H9 (cell line): ENCODE data around the gene PCDHGB7. TPM values are rescaled to one million over a fixed set of nuclear protein-coding genes. Genes with fewer than 3 reads are reported as not detected.

Experiments used
- DNase-seq: peaks from one replicate; pipeline ENCODE4 v3.0.0-alpha.2; 2017
- H2AFZ ChIP-seq: one replicate; pipeline ENCODE4 v1.6.1; 2013; ENCODE audit warnings: mild to moderate bottlenecking, low read length, control low read depth, moderate library complexity
- H2AK5ac ChIP-seq: 2 replicates; pipeline ENCODE4 v1.6.1; 2013; ENCODE audit warnings: low read length, control low read depth, mixed read lengths; ENCODE audit not compliant: insufficient read length
- H2BK120ac ChIP-seq: one replicate; pipeline ENCODE4 v1.6.1; 2013; ENCODE audit warnings: low read depth, mild to moderate bottlenecking, low read length, control low read depth, inconsistent platforms; ENCODE audit not compliant: poor library complexity, severe bottlenecking
- H2BK12ac ChIP-seq: 2 replicates; pipeline ENCODE4 v1.6.1; 2013; ENCODE audit warnings: low read length, control low read depth, mixed read lengths, low read depth; ENCODE audit not compliant: insufficient read length
- H2BK15ac ChIP-seq: 2 replicates; pipeline ENCODE4 v1.6.1; 2013; ENCODE audit warnings: low read depth, low read length, control low read depth
- H2BK20ac ChIP-seq: one replicate; pipeline ENCODE4 v1.6.1; 2013; ENCODE audit warnings: low read depth, mild to moderate bottlenecking, low read length, control low read depth, inconsistent platforms; ENCODE audit not compliant: poor library complexity, severe bottlenecking
- H2BK5ac ChIP-seq: 2 replicates; pipeline ENCODE4 v1.6.1; 2013; ENCODE audit warnings: low read length, control low read depth, mixed read lengths; ENCODE audit not compliant: insufficient read length
- H3K14ac ChIP-seq: 2 replicates; pipeline ENCODE4 v1.6.1; 2013; ENCODE audit warnings: low read length, control low read depth; ENCODE audit not compliant: insufficient read depth
- H3K18ac ChIP-seq: 2 replicates; pipeline ENCODE4 v1.6.1; 2013; ENCODE audit warnings: low read depth, mild to moderate bottlenecking, mixed read lengths, low read length, control low read depth; ENCODE audit not compliant: insufficient read length
- H3K23ac ChIP-seq: 2 replicates; pipeline ENCODE4 v1.6.1; 2013; ENCODE audit warnings: low read length, control low read depth, mixed read lengths, low read depth; ENCODE audit not compliant: insufficient read length
- H3K23me2 ChIP-seq: 2 replicates; pipeline ENCODE4 v1.6.1; 2013; ENCODE audit warnings: low read depth, mild to moderate bottlenecking, mixed read lengths, low read length, control low read depth; ENCODE audit not compliant: insufficient read length, poor library complexity, severe bottlenecking
- H3K27ac ChIP-seq: 2 replicates; pipeline ENCODE4 v1.5.1; 2013; ENCODE audit warnings: low read length, control low read depth, mixed read lengths, low read depth; ENCODE audit not compliant: insufficient read length
- H3K27me3 ChIP-seq: 2 replicates; pipeline ENCODE4 v1.6.1; 2013; ENCODE audit warnings: low read length, control low read depth, inconsistent platforms; ENCODE audit not compliant: insufficient read depth
- H3K4ac ChIP-seq: 2 replicates; pipeline ENCODE4 v1.6.1; 2013; ENCODE audit warnings: low read depth, mild to moderate bottlenecking, control low read depth, inconsistent platforms, low read length, moderate library complexity
- H3K4me1 ChIP-seq: 2 replicates; pipeline ENCODE4 v1.6.1; 2013; ENCODE audit warnings: low read length, control low read depth, inconsistent platforms; ENCODE audit not compliant: insufficient read depth
- H3K4me2 ChIP-seq: 2 replicates; pipeline ENCODE4 v1.6.1; 2013; ENCODE audit warnings: low read length, control low read depth, mixed read lengths; ENCODE audit not compliant: insufficient read length, insufficient read depth
- H3K56ac ChIP-seq: 2 replicates; pipeline ENCODE4 v1.6.1; 2013; ENCODE audit warnings: low read depth, mild to moderate bottlenecking, mixed read lengths, low read length, control low read depth; ENCODE audit not compliant: insufficient read length
- H3K79me1 ChIP-seq: 2 replicates; pipeline ENCODE4 v1.6.1; 2013; ENCODE audit warnings: low read depth, mild to moderate bottlenecking, moderate library complexity, low read length, control low read depth, inconsistent platforms; ENCODE audit not compliant: insufficient read depth, poor library complexity, severe bottlenecking
- H3K79me2 ChIP-seq: 2 replicates; pipeline ENCODE4 v1.6.1; 2013; ENCODE audit warnings: low read length, control low read depth, inconsistent platforms; ENCODE audit not compliant: insufficient read depth
- H3K9ac ChIP-seq: 2 replicates; pipeline ENCODE4 v1.6.1; 2013; ENCODE audit warnings: low read length, control low read depth, mixed read lengths; ENCODE audit not compliant: insufficient read length; ENCODE audit errors: extremely low read depth
- H3K9me3 ChIP-seq: one replicate; pipeline ENCODE4 v1.6.1; 2013; ENCODE audit warnings: low read depth, low read length, inconsistent platforms; ENCODE audit not compliant: control insufficient read depth
- H3T11ph ChIP-seq: one replicate; pipeline ENCODE4 v1.6.1; 2013; ENCODE audit warnings: mild to moderate bottlenecking, low read length, control low read depth, inconsistent platforms
- H4K20me1 ChIP-seq: one replicate; pipeline ENCODE4 v1.6.1; 2013; ENCODE audit not compliant: control insufficient read depth, insufficient read length, insufficient read depth
- H4K5ac ChIP-seq: 2 replicates; pipeline ENCODE4 v1.6.1; 2013; ENCODE audit warnings: low read depth, mild to moderate bottlenecking, mixed read lengths, low read length, control low read depth; ENCODE audit not compliant: insufficient read length
- H4K8ac ChIP-seq: replicated peaks from 2 replicates; pipeline ENCODE4 v1.6.1; 2013; ENCODE audit warnings: low read length, control low read depth, mixed read lengths, low read depth; ENCODE audit not compliant: insufficient read length
- H4K91ac ChIP-seq: 2 replicates; pipeline ENCODE4 v1.6.1; 2013; ENCODE audit warnings: low read depth, mild to moderate bottlenecking, moderate library complexity, mixed read lengths, low read length, control low read depth; ENCODE audit not compliant: insufficient read length
- H3K27ac Mint-ChIP-seq, 3 experiments: 2 replicates in 2 of 3; 3 replicates in 1 of 3; pipeline ENCODE4 v1.8.0; 2020 to 2021; ENCODE audit warnings: mixed read lengths in 3 of 3, mild to moderate bottlenecking in 1 of 3, moderate library complexity in 1 of 3
- H3K27me3 Mint-ChIP-seq: 2 replicates; pipeline ENCODE4 v1.8.0; 2021; ENCODE audit warnings: low read depth, mild to moderate bottlenecking, moderate library complexity, mixed read lengths
- H3K36me3 Mint-ChIP-seq, 3 experiments: 2 replicates in 2 of 3; 3 replicates in 1 of 3; pipeline ENCODE4 v1.8.0; 2020 to 2021; ENCODE audit warnings: low read depth in 3 of 3, mixed read lengths in 3 of 3; ENCODE audit not compliant: insufficient read depth in 1 of 3
- H3K4me1 Mint-ChIP-seq, 2 experiments: 2 replicates each; pipeline ENCODE4 v1.8.0; 2020; ENCODE audit warnings: mixed read lengths in 2 of 2
- H3K4me3 Mint-ChIP-seq, 2 experiments: 2 replicates in 1 of 2; 3 replicates in 1 of 2; pipeline ENCODE4 v1.8.0; 2020 to 2021; ENCODE audit warnings: mild to moderate bottlenecking in 2 of 2, mixed read lengths in 2 of 2, moderate library complexity in 1 of 2
- H3K9me3 Mint-ChIP-seq, 2 experiments: 2 replicates in 1 of 2; 3 replicates in 1 of 2; pipeline ENCODE4 v1.8.0; 2020; ENCODE audit warnings: mild to moderate bottlenecking in 2 of 2, mixed read lengths in 2 of 2, moderate library complexity in 1 of 2
- WGBS: extraction: QIAGEN DNeasy Blood & Tissue Kit; methylation state at CpG from one replicate; pipeline ENCODE4 v1.1.7; 2013; ENCODE audit warnings: missing lambda C conversion rate, low lambda C conversion rate, mixed read lengths; ENCODE audit not compliant: insufficient read length; ENCODE audit errors: extremely low coverage; 5-methylcytosine and 5-hydroxymethylcytosine counted together
- total RNA-seq: library from RNA; stranded (reverse); gene quantifications from 2 replicates; pipeline ENCODE4 v1.2.1, GENCODE V29; 2021
- TF ChIP-seq, protein P1 (sequence below): fragments of 200-600 bp; sonication (generic); conservative IDR thresholded peaks from 3 replicates; pipeline ENCODE4 v1.8.0; 2021; ENCODE audit warnings: antibody characterized with exemption, mild to moderate bottlenecking

PCDHGB7 gene
- total RNA-seq, 1 experiment from 2014 or later = 7.7 TPM

DNA sequence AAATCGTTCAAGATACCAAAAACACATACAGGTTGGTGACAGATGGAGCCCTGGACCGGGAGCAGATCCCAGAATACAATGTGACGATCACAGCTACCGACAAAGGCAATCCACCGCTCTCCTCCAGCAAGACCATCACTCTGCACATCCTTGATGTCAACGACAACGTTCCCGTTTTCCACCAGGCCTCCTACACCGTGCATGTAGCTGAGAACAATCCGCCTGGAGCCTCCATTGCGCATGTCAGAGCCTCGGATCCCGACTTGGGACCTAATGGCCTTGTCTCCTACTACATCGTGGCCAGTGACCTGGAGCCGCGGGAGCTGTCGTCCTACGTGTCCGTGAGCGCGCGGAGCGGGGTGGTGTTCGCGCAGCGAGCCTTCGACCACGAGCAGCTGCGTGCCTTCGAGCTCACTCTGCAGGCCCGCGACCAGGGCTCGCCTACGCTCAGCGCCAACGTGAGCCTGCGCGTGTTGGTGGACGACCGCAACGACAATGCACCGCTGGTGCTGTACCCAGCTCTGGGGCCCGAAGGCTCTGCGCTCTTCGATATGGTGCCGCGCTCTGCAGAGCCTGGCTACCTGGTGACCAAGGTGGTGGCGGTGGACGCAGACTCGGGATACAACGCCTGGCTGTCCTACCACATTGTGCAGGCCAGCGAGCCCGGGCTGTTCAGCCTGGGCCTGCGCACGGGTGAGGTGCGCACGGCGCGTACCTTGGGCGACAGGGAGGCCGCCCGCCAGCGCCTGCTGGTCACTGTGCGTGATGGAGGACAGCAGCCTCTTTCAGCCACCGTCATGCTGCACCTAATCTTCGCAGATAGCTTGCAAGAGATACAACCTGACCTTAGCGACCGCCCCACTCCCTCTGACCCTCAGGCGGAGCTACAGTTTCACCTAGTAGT is 45.7 kb upstream of the PCDHGB7 start:
- H3K14ac ChIP-seq = no peak overlapping the region
- H2BK20ac ChIP-seq = no peak overlapping the region
- no peak overlapping the region for H3T11ph ChIP-seq
- H2AK5ac ChIP-seq = no peak overlapping the region
- no peak overlapping the region for H4K8ac ChIP-seq
- H3K27ac Mint-ChIP-seq = no peak overlapping the region
- peaks cover 34% of the 10 kb centered on the region for H3K9me3 ChIP-seq
- WGBS = no CpG with 5 or more reads among the region's 69 CpGs
- no peak overlapping the region for H3K9ac ChIP-seq
- no peak overlapping the region for H2BK15ac ChIP-seq
- no peaks in the 10 kb centered on the region for H3K27me3 ChIP-seq
- H2BK5ac ChIP-seq = no peak overlapping the region
- no peak overlapping the region for H3K56ac ChIP-seq
- no peak overlapping the region for H3K27ac ChIP-seq
- H4K20me1 ChIP-seq = no peaks in the 10 kb centered on the region
- no peak overlapping the region for H2AFZ ChIP-seq
- no peak overlapping the region for H4K91ac ChIP-seq
- H3K4me1 Mint-ChIP-seq = no peaks in the 10 kb centered on the region
- H3K23ac ChIP-seq = no peak overlapping the region
- H3K9me3 Mint-ChIP-seq = peaks cover 59 to 61% of the 10 kb centered on the region in 2 experiments
- TF ChIP-seq, protein P1, sequence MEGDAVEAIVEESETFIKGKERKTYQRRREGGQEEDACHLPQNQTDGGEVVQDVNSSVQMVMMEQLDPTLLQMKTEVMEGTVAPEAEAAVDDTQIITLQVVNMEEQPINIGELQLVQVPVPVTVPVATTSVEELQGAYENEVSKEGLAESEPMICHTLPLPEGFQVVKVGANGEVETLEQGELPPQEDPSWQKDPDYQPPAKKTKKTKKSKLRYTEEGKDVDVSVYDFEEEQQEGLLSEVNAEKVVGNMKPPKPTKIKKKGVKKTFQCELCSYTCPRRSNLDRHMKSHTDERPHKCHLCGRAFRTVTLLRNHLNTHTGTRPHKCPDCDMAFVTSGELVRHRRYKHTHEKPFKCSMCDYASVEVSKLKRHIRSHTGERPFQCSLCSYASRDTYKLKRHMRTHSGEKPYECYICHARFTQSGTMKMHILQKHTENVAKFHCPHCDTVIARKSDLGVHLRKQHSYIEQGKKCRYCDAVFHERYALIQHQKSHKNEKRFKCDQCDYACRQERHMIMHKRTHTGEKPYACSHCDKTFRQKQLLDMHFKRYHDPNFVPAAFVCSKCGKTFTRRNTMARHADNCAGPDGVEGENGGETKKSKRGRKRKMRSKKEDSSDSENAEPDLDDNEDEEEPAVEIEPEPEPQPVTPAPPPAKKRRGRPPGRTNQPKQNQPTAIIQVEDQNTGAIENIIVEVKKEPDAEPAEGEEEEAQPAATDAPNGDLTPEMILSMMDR = no peak
- no peak for DNase-seq
- H3K4me2 ChIP-seq = no peak overlapping the region
- H3K79me1 ChIP-seq = no peaks in the 10 kb centered on the region
- H3K18ac ChIP-seq = no peak overlapping the region
- H4K5ac ChIP-seq = no peak overlapping the region
- no peaks in the 10 kb centered on the region for H3K4me1 ChIP-seq
- H3K79me2 ChIP-seq = no peaks in the 10 kb centered on the region
- H3K4me3 Mint-ChIP-seq = no peak overlapping the region
- H2BK120ac ChIP-seq = no peak overlapping the region
- peaks cover 36 to 48% (median 46%) of the 10 kb centered on the region in 3 experiments for H3K36me3 Mint-ChIP-seq
- H3K4ac ChIP-seq = no peak overlapping the region
- H2BK12ac ChIP-seq = no peak overlapping the region
- H3K23me2 ChIP-seq = no peaks in the 10 kb centered on the region
- H3K27me3 Mint-ChIP-seq = peaks cover 9% of the 10 kb centered on the region
